Measurements from ENCODE around the gene HORMAD1.
"Not testable (repeated sequence)": the region's sequence is repeated elsewhere in the genome, so short reads cannot be mapped to it uniquely, and the experiment has no call there.

- TF ChIP-seq CTCF, POLR2A, POLR2AphosphoS5 (IDR thresholded peaks at IDR 0.05): not testable (repeated sequence)
Observed at GRCh38 chr1:150767704-150768103, 47.0 kb upstream of the HORMAD1 start.
